ENCODE results near the gene TP53BP2.

- TF ChIP-seq POLR2A (IDR thresholded peaks at IDR 0.05; ENCODE audit: low read depth) (no peak), CTCF (IDR thresholded peaks at IDR 0.05) (peak; percentile 94 to 99 (median 97)), POLR2AphosphoS5 (IDR thresholded peaks at IDR 0.05) (peak; percentile 39 to 57)
These were observed 96.7 kb downstream of the TP53BP2 start for GRCh38 chr1:223748773-223749733.
